GM10847 (cell line): ENCODE measurements around the gene APOOL.

Experiments
- POLR2A ChIP-seq: IDR thresholded peaks from 2 replicates; pipeline ENCODE4 v1.6.1; 2011; ENCODE audit not compliant: insufficient read length; ENCODE audit errors: extremely low read depth

Gene APOOL, protein sequence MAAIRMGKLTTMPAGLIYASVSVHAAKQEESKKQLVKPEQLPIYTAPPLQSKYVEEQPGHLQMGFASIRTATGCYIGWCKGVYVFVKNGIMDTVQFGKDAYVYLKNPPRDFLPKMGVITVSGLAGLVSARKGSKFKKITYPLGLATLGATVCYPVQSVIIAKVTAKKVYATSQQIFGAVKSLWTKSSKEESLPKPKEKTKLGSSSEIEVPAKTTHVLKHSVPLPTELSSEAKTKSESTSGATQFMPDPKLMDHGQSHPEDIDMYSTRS

GRCh38 chrX:85003655-85004244 lies at the start of gene APOOL:
Gene APOOL (plus strand): TSS chrX:85003877. CDS start chrX:85003913, 36 bp downstream.
- no peak for TF ChIP-seq POLR2A

- TF ChIP-seq POLR2A, result no peak
These were observed 47.4 kb upstream of the APOOL start for GRCh38 chrX:84956304-84956703.

DNA sequence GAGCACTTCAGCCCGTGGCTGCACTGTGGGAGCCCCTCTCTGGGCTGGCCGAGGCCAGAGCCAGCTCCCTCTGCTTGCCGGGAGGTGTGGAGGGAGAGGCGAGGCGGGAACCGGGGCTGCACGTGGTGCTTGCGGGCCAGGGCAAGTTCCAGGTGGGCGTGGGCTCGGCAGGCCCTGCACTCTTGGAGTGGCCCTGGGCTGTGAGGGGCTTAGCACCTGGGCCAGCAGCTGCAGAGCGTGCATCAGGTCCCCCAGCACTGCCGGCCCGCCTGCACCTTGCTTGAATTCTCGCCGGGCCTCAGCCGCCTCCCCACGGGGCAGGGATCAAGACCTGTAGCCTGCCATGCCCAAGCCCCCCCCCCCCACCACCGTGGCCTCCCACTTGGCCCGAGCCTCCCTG lies 28.9 kb upstream of the APOOL start:
- TF ChIP-seq POLR2A, result no peak

DNA sequence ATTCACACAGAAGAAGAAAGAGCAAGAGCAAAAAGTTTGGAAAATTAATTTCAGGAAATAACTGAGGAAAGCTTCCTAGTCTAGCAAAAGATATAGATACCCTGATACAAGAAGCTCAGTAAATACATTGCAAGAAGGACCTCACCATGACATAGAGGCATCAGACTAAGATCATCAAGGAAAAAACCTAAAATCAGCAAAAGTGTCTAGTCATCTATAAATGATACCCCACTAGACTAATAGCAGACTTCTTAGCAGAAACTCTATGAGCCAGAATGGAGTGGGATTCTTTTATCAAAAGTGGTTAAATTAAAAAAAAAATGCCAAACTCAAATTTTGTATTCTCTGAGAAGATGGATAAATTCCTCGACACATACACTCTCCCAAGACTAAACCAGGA lies 10.5 kb upstream of the APOOL start:
- no peak for TF ChIP-seq POLR2A

GRCh38 chrX:85001344-85001743 lies 2.3 kb upstream of the APOOL start:
- no peak for TF ChIP-seq POLR2A

GRCh38 chrX:85004255-85004654 lies 578 bp downstream of the APOOL start:
- TF ChIP-seq POLR2A, result no peak

DNA sequence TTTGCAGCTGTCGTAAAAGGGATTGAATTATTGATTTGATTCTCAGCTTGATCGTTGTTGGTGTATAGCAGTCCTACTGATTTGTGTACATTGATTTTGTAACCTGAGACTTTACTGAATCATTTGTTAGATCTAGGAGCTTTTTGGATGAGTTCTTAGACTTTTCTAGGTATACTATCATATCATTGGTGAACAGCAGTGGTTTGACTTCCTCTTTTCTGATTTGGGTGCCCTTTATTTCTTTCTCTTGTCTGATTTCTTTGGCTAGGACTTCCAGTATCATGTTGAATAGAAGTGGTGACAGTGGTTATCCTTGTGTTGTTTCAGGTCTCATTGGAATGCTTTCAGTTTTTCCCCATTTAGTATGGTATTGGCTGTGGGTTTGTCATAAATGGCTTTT lies 8.4 kb downstream of the APOOL start:
- no peak for TF ChIP-seq POLR2A

- TF ChIP-seq POLR2A, result no peak
These were observed 14.0 kb downstream of the APOOL start for GRCh38 chrX:85017721-85018120.

DNA sequence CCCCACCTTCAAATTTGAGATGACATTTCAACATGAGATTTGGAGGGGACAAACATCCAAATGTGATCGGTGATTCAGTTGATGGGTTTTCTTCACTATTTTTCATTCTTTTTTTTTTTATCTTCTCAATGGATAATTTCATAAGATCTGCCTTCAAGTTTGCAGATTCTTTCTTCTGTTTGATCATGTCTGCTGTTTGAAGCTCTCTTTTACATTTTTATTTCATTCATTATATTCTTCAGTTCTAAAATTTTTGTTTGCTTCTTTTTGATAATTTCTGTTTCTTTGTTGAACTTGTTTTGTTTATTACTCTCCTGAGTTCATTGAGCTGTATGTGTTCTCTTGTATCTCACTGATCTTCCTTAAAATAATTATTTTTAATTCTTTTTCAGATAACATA lies 14.8 kb downstream of the APOOL start:
- TF ChIP-seq POLR2A, result no peak

GRCh38 chrX:85020216-85020615 lies 16.5 kb downstream of the APOOL start:
- TF ChIP-seq POLR2A, result no peak

DNA sequence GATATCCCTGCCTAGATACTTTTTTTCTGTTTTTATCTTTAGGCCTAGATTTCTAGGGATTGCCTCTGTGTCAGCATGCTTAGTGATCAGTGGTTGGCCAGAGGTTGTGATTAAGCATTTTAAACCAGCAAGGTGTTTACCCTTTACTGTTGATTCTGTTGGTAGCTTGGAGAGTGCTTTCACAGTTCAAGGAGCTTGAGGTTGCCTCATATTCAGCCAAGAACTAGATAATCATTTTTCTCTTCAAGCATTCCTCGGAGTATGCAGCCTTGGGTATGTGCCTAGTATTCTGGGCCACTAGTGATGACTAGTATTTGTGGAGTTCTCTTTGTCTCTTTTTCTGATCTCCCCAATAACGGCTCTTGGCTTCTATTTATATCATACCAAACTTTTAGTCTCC lies 20.4 kb downstream of the APOOL start:
- TF ChIP-seq POLR2A, result no peak

GRCh38 chrX:85024562-85024961 lies 20.9 kb downstream of the APOOL start:
- TF ChIP-seq POLR2A, result no peak

DNA sequence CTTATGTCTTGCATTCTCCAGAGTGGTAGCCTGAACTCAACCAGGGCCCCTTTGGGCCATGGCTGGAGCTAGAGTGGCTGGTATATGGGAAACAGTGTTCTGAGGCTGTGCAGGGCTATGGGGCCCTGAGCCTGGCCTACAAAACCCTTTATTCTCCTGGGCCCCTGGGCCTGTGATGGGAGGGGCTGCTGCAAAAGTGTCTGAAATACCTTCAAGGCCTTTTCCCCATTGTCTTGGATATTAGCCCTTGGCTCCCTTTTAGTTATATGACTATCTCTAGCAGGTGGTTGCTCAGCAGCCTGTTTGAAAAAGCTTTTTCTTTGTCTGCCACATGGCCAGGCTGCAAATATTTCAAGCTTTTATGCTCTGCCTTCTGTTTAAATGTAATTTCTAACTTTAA lies 22.5 kb downstream of the APOOL start:
- TF ChIP-seq POLR2A, result no peak

DNA sequence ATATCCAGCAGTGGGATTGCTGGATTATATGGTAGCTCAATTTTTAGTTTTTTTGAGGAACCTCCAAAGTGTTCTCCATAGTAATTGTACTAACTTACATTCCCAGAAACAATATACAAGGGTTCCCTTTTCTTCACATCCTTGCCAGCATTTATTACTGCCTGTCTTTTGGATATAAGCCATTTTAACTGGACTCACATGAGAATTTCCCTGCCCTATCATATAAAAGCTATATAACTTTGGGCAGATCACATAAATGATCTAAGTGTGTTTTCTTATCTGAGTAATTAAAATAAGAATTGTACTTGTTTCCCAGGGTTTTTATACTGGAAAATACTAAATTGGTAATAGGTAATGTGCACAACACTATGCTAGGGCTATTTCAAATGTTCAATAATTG lies 25.4 kb downstream of the APOOL start:
- no peak for TF ChIP-seq POLR2A

DNA sequence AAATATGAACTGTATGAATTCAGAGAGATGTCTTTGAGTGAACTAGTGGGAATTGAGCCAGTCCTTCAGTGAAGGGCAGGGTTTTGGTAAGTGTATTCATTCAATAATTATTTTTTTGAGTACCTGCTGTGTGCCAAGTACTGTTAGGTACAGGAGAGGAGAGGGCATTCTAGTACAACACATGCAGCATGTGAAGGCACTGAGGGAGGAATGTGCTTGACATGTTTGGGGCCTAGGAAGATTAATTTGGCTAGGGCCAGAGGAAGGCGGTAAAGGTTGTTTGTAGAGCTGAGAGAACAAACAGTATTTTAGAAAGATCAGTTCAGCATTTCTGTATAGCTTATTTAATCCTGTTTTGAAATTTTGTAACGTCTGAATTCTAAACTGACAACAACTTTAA lies 27.8 kb downstream of the APOOL start:
- TF ChIP-seq POLR2A, result no peak

DNA sequence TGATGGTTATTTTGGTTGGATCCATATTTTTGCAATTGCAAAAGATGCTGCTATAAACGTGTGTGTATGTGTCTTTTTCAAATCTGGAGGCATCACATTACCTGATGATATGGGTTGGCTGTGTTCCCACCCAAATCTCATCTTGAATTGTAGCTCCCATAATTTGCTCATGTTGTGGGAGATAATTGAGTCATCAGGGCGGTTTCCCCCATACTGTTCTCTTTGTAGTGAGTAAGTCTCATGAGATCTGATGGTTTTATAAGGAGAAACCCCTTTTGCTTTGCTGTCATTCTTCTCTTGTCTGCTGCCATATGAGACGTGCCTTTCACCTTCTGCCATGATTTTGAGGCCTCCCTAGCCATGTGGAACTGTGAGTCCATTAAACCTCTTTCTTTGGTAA lies 33.4 kb downstream of the APOOL start:
- TF ChIP-seq POLR2A, result no peak

- no peak for TF ChIP-seq POLR2A
These were observed 48.0 kb downstream of the APOOL start for GRCh38 chrX:85051627-85052026.
